ENCODE data around the gene AHDC1.
"Not testable (repeated sequence)": the region's sequence is repeated elsewhere in the genome, so short reads cannot be mapped to it uniquely, and the experiment has no call there.

Gene AHDC1

DNA sequence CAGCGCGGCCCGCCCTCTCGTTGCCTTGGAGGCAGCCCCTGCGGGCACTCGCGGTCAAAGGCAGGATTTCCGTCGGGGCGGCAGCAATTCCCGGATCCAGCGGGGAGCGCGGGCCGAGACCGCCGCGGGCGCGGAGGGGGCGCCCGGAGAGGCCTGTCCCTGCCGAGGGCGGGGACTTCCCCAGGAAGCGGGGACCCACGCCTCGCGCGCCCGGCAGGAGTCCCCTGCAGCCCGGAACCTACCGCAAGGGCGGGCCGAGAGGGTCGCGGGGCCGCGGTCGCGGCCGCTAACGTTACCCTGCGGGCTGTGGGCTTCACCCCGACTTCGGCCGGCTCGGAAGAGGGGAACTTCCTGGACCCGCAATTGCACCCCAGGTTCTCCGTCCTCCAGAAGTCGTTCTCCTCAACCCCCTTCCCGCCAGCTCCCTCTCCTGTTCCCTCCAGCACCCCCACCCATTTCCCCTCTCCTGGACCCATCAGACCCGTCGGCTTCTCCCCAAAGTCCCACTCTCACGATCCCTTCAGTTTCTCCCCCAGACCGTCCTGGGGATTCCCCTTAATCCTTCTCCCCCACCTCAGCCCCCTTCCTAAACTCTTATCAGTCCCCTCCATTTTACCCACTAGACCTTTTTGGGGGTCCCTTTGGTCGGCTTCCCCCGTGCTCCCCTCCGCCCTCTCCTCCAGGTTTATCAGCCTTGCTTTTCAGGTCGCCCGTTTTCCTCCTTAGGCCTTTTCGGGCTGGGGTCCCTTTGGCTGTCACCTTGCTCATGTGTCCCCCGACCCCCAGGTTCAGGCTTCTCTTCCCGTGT is 30.4 kb upstream of the AHDC1 start:
- FAIRE-seq, result no peak
- no peak for DNase-seq (ENCODE audit: low spot score)

DNA sequence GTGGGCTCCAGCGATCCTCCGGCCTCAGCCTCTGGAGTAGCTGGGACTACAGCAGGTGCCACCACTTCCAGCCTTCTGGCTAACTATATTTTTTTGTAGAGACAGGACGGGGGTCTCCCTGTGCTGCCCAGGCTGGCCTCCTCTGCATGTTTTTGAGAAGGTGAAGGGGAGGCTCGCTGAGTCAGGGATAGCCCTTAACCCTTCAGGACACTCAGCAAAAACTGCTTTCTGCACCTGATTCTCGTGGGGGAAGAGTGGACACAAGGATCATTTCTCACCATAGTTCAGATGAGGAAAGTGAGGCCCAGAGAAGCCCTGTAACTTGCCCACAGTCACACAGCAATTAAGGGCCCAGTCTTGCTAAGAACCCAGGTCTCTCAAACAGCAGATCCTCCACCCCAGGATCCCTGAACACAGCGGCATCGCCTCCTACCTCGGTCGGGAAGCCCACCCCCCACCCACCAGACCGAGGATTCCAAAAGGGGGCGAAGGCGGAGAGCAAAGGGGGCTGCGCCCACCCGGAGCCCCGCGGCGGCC is 29.8 kb upstream of the AHDC1 start:
- DNase-seq (ENCODE audit: low spot score) (no peak), FAIRE-seq (no peak)

DNA sequence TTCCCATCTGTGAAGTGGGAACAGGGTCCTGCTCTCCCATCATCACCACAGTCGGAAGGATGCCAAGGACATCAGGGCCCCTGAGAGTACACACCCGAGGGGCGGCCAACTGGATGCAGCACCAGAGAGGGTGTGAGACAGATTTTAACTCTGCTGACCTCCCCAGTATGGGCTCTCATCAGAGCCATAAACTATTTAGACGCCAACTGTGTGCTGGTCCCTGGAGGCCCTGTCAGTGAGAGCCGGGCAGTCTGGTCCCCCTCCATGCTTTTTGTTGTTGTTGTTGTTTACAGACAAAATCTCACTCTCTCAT is 29.3 kb upstream of the AHDC1 start:
- no peak for FAIRE-seq
- DNase-seq (ENCODE audit: low spot score), result no peak

DNA sequence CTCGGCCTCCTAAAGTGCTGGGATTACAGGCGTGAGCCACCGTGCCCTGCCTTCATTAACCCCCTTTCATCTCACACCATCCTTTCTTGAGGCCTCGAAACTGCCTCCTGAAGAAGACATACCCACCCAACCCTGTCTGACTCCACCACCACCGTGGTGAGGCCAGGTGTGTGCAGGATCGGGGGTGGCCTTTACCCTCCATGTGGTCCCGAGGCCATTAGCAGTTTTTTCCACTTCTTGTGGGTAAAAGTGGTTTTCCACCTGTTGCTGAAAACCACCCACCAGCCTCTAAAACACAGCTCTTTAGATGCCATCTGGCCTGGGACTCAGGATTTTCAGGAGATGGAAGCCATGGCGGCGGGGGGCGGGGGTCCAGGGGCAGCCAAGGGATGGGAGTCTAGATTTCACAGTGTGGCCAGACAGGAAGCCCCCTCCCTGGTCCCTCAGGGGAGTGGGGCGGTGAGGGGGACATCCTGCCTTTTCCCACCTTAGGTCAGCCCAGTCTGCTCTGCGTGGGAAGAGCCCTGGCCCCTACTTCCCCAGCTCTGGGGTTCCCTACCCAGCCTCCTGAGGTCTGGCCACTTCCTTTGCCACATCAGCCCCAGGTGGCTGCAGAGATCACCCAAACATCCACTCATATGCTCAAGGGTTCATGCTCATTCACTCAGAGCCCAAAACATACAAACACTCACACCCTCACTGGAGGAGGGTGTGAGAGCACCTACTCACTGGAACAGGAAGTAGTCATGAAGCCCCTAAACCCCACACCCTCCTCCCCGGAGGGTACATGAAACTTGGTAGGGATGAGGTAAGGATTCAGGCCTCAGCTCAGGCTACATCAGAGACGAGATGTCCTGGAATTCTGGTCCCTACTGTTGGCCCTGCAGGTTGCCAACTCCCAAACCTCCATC is 28.7 kb upstream of the AHDC1 start:
- no peak for FAIRE-seq
- DNase-seq (ENCODE audit: low spot score), result no peak

DNA sequence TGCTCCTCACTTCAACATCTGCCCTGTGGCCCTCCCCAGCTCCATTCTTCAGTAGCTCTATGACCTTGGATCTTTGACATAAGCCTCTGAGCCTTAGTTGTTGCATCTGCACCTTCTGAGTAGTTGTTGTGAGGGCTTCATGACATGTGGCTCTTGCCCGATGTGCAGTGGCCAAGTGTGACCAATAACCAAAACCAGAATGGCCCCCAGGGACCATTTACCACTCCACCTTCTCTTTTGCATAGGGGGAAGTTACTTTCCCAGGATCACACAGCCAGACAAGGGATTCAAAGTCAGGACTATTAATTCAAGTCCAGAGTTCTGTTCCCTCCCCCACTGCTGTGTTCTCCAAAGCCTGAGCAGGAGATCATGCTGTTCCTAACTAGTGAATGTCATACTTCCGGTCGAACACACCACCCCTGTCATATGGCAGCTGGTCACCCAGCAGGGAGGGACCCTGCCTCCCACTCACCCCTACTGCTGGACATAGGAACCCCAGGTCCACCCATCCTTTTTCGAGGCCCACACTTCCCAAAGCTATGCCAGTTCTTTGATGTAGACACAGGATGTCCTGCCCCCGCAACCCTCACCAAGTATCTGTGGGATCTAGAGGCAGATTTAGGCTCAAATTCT is 27.0 kb upstream of the AHDC1 start:
- no peak for DNase-seq (ENCODE audit: low spot score)
- FAIRE-seq, result no peak

DNA sequence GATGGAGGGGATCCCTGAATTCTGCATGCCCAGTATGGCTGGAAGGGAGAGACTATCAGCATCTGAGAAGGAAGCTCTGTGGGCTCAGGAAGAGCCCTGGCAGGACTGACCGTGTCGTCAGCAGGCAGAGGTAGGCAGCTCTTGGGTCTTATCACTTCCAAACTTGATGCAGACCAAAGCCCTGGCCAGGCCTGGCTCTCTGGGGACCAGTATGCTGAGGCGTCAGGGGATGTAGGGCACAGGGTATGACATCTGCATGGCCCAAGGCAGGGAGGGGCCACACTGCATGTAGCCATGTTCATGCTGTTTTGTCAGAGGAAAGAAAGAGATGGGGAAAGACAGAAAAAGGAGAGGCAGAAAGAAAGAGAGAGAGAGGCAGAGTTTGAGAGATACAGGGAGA is 24.8 kb upstream of the AHDC1 start:
- DNase-seq (ENCODE audit: low spot score) (no peak), FAIRE-seq (no peak)

DNA sequence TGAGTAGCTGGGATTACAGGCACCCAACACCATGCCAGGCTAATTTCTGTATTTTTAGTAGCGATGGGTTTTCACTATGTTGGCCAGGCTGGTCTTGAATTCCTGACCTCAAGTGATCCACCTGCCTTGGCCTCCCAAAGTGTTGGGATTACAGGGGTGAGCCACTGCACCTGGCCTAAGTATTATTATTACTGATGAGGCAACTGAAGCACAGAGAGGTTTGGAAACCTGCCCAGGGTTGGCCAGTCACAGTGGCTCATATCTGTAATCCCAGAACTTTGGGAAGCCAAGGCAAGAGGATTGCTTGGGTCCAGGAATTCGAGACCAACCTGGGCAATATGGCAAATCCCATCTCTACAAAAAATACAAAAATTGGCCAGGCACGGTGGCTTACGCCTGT is 23.8 kb upstream of the AHDC1 start:
- not testable (repeated sequence) for DNase-seq (ENCODE audit: low spot score); FAIRE-seq

DNA sequence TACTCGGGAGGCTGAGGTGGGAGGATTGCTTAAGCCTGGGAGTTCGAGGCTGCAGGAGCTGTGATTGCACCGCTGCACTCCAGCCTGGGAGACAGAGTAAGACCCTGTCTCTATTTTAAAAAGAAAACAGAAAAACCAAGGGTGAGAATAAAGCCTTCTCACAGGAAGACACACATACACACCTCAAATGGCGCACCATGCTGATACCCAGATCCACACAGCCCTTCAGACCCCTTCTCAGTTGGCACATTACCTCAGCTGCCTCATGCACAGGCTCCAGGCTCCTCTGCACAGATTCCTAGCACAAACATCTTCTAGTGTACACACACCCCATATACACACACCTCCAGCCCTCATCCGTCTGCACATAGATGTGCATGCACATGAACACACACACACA is 23.1 kb upstream of the AHDC1 start:
- DNase-seq (ENCODE audit: low spot score), result no peak
- FAIRE-seq, result no peak

DNA sequence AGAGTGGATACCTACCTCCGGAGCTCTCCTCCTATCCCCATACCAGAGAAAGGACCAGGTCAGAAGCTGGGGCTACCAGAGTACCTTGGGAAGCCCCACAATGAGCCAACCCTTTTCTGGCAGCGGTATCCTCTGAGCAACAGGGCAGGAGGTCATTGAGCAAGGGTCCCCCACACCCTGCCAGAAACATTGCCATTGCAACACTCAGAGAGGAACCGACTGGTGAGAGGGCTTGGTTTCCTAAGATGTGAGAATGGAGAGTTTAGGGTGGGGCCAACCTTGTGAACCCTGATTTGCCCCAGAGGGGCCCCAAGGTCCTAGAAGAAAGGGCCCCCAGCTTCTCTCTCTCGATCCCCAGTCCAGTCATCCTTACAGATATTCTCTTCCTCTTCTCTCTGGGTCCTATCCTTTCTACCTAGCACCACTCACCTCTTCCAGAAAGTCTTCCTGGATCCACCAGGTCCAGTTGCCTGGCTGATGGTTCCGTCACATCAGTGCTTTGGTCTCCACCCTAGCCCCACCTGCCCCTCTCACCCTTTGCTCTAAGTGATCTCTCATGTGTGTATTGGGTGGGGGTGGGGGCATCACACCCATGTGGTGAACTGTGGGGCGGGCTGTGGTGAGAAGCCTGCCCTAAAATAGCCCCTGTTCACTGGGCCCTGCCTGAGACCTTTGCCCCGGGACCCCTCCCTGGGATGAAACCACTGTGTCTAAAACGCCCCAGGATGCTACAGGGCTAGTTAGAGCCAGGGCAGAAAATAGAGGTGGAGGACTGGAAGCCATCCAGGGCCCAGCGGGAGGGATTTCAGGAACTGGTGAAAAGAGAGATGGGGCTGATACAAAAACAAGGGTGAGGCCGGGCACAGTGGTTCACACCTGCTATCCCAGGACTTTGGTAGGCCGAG is 22.3 kb upstream of the AHDC1 start:
- DNase-seq (ENCODE audit: low spot score) (no peak), FAIRE-seq (no peak)

DNA sequence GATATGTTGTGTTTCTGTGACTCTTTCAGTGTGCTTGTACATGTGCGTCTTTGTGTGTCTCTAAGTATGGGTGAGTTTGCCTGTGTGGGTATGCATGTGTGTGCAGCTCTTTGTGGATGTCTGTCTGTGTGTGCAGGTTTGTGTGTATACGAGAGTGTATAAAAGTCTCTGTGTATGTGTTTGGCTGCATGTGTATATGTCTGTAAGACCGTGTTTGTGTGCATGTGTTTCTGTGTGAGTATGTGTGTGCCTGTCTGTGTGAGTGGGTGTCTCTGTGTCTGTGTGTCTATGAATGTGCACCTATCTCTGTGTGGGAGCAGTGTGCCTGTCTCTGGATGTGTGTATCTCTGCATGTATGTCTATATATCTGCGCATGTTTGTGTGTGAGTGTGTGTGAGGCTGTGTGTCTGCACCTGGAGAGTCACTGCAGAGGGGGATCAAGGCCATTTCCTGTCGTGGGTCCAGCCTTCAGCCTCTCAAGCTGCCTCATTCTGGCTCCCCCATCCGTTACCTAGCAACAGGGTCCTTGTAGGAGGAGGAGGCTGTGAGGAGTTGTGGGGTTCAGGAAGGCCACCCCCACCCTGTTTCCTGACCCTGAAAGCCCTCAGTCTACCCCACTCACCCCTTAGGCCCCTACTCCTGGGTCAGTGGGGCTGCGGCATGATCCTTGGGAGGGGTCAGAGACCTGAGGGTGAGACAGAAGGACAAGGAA is 20.7 kb upstream of the AHDC1 start:
- DNase-seq (ENCODE audit: low spot score) (no peak), FAIRE-seq (no peak)

DNA sequence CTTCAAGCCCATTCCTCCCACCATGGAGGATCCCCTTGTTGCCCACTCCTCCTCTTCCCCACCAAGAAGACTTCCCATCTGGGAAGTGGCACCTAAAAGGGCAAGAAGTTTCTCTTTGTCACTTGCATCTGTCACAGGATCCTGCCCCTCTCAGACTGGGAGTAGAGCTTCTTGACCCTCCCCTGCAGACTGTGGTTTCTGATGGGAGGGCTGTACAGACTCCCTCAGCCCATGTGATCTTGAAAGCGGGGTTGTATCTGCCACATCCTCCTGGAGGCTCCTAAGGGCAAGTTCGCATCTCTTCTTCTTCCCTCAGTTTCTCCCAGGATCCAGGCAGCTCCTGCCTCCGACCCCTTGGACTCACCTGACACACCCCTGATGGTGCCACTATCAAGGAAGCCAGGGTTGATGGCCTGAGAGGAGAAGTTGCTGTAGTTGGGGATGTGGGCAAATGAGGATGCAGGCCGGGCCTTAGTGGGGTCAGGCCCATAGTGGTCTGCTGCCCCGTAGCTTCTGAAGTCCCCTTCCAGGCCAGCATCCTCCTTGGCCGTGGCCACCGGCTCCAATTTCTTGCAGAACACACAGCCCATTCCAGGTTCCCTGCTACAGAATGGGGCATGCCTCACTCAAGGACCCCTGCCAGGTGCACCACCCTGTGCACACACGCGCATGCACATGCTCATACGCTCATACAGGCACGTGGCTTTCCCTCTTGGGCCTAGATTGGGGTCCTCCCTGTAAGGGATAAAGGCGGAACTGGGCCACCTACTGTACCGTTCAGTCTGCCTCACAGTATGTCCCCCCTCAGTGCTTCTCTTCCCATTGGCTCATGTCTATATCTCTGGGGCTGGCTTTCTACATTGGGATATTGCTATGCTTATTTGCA is 19.6 kb upstream of the AHDC1 start:
- FAIRE-seq (no peak), DNase-seq (ENCODE audit: low spot score) (no peak)

DNA sequence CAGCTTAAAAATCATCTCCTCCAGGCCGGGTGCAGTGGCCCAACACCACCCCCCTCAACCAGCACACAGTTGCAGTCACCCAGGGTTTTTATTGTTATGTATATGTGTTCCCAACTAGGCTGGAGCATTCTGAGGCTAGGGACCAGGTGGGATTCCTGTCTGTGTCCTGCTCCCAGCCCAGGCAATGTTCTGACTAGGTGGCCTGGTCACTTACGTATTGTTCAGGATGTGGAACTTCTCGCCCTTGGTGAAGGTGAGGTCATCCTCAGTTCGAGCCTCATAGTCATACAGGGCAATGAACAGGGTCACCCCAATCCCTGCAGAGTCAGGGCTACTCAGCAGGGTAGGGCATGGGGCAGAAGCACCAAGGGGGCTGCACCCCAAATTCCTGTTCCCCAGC is 18.9 kb upstream of the AHDC1 start:
- no peak for FAIRE-seq
- DNase-seq (ENCODE audit: low spot score), result no peak

DNA sequence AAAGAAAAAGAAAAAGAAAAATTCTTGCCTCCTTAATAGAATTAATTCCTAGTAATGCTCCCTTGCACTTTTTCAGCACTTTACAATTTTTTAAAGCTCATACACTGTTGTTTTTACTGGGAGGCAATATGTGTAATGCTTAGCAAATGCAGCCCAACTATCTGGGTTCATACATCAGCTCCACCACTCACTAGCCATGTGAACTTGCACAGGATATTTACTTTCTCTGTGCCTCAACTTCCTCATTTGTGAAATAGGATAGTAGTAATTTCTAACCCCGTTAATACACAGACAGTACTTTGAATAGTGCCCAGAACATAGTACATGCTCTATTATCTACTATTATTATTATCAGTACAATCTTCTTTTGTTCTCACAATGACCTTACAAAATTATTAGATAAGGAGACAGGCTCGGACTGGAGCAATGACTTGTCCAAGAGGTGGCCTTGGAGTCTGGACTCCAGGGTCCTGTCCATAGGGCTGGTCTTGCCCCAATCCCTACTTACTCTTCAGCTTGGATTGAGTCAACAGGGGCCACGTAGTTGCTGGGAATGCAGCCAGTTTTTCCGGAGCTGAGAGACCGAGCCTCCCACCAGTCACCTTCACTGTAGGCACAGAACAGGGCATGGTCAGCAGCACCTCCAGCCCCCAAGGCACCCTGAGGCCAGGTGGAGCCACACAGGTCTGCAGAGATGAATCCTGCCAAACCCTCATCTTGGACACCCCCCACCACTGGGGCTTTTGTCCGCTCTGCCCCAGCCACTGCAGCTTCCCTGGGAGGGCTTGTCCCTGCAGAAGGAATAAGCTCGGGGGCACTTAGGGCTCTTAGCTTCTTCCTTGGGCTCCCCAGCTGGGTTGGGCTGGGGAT is 17.3 kb upstream of the AHDC1 start:
- no peak for FAIRE-seq
- no peak for DNase-seq (ENCODE audit: low spot score)

DNA sequence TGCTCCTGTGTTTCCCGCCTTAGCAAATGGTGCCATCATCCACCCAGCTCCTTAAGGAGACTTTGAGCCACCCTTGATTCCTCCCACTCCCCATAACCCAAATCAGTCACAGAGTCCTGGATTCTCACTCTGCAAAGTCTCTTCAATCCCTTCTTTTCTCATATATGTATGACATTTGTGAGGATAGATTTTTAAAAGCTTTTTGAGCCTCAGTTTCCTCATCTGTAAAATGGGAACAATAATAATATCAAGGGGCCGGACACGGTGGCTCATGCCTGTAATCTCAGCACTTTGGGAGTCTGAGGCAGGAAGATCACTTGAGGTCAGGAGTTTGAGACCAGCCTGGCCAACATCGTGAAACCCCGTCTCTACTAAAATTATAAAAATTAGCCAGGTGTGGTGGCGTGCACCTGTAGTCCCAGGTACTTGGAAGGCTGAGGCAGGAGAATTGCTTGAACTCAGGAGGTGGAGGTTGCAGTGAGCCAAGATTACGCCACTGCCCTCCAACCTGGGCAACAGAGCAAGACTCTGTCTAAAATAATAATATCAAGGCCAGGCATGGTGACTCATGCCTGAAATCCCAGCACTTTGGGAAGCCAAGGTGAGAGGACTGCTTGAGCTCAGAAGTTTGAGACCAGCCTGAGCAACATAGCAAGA is 16.0 kb upstream of the AHDC1 start:
- DNase-seq (ENCODE audit: low spot score); FAIRE-seq: not testable (repeated sequence)

DNA sequence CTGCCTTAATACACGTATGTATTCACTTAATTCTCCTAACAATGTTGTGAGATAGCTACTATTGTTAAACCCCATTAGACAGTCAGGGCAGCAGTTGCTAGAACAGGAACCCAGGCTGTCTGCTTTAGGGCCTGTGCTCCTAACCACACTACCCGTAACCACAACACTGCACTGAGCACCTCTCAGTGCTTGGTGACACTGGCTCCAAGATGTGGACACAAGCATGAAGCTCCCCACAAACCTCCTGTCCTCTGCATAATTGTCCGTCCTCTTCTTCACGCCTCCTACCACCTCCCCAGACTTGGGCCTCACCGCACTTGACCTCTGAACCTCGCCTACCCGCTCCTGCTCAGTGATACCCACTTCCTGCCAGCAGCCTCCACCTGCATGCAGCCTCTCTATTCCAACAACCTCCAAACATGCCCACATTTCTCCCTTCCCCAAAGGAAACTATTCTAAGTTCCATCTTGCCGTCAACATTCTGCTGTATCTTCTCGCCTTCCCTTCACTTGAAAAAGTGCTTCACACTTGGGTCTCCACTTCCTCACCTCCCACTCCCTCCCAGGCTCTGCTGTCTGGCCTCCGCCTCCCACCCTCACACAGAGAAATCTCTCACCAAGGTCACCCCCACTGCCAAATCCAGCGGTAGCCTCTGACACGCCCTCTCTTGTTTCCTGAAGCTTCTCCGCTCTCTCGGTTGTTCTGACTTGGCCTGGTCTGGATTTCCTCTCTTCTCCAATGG is 14.6 kb upstream of the AHDC1 start:
- FAIRE-seq (no peak), DNase-seq (ENCODE audit: low spot score) (no peak)

DNA sequence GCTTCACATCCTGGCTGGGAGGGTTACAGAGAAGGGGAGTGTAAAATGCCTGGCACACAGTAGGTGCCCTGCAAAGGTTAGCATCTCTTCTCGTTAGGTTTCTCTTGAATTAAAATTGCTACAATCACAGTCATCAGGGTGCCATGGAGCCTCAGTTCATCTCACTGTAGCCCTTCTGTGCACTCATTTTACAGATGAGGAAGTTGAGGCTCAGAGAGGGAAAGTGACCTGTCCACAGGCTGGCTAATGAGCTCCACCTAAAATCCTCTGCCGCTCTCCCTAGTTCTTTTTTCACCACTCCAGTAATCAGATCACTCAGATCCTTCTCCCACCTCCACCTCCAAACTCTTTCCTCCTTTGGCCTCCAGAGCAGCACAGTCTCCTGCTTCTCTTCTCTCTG is 13.5 kb upstream of the AHDC1 start:
- DNase-seq (ENCODE audit: low spot score), result no peak
- no peak for FAIRE-seq

DNA sequence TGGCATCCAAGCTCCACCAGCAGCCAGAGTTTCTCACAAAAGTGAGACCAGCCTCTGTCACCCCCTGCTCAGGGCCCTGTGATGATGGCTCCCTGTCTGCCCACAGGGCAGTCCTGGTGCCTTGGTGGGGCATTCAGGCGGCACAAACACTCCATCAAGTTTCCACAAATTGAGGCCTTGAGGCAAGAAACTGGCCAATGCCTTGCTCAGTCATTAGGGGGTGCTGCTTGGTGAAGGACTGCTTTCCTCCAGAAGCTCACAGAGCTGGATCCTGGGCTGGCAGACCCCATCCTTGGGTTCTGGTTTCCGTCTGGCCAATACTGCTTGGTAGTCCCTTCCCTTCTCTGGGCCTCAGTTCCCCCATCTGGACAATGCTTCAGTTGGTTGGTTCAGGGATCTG is 12.5 kb upstream of the AHDC1 start:
- DNase-seq (ENCODE audit: low spot score), result no peak
- FAIRE-seq, result no peak
